Activated B cell treated with CpG ODN at 0.5 μM for 24 hours (primary cell): ENCODE data around the gene SHPK. TPM values are rescaled to one million over a fixed set of nuclear protein-coding genes. Genes with fewer than 3 reads are reported as not detected.

ENCODE experiments used
- ATAC-seq: fragments of 200-7000 bp; cut with Tn5 transposase; one replicate; pipeline ENCODE4 v1.10.0; 2021; ENCODE audit warnings: low read depth, mild to moderate bottlenecking, moderate library complexity
- CTCF ChIA-PET: fragments of 350-600 bp; sonication (Branson Sonifier 250); formaldehyde crosslinking; loops from one replicate; lab custom pipeline; 2021; ENCODE audit warnings: antibody characterized with exemption; lab: Charles Lee
- POLR2A ChIA-PET: fragments of 350-600 bp; sonication (Branson Sonifier 250); formaldehyde crosslinking; loops from one replicate; lab custom pipeline; 2021; ENCODE audit warnings: antibody characterized with exemption; lab: Charles Lee
- DNase-seq: peaks from one replicate; pipeline ENCODE4 v3.0.0; 2022
- H3K27ac Mint-ChIP-seq: one replicate; pipeline ENCODE4 v1.8.0; 2020; ENCODE audit warnings: mixed read lengths
- H3K27me3 Mint-ChIP-seq: one replicate; pipeline ENCODE4 v1.8.0; 2021; ENCODE audit warnings: mixed read lengths
- H3K36me3 Mint-ChIP-seq: one replicate; pipeline ENCODE4 v1.8.0; 2021; ENCODE audit warnings: low read depth, mixed read lengths
- H3K4me1 Mint-ChIP-seq: one replicate; pipeline ENCODE4 v1.8.0; 2021; ENCODE audit warnings: mixed read lengths
- H3K4me3 Mint-ChIP-seq: one replicate; pipeline ENCODE4 v1.8.0; 2020; ENCODE audit warnings: mild to moderate bottlenecking, mixed read lengths
- H3K9me3 Mint-ChIP-seq: one replicate; pipeline ENCODE4 v1.8.0; 2020; ENCODE audit warnings: mixed read lengths
- intact Hi-C: fragments of 100-400 bp; cut with micrococcal nuclease; formaldehyde crosslinking; loops from one replicate; pipeline ENCODE4 v1.15.1; 2024
- total RNA-seq: library from RNA; stranded (reverse); gene quantifications from 2 replicates; pipeline ENCODE4 v1.2.3, GENCODE V29; 2022
- TF ChIP-seq, protein P1 (sequence below): fragments of 200-600 bp; IDR thresholded peaks from one replicate; pipeline ENCODE4 v1.8.0; 2022; ENCODE audit warnings: antibody characterized with exemption, mild to moderate bottlenecking

SHPK gene
- total RNA-seq, 1 donor from 2014 or later: 9.5 TPM

DNA sequence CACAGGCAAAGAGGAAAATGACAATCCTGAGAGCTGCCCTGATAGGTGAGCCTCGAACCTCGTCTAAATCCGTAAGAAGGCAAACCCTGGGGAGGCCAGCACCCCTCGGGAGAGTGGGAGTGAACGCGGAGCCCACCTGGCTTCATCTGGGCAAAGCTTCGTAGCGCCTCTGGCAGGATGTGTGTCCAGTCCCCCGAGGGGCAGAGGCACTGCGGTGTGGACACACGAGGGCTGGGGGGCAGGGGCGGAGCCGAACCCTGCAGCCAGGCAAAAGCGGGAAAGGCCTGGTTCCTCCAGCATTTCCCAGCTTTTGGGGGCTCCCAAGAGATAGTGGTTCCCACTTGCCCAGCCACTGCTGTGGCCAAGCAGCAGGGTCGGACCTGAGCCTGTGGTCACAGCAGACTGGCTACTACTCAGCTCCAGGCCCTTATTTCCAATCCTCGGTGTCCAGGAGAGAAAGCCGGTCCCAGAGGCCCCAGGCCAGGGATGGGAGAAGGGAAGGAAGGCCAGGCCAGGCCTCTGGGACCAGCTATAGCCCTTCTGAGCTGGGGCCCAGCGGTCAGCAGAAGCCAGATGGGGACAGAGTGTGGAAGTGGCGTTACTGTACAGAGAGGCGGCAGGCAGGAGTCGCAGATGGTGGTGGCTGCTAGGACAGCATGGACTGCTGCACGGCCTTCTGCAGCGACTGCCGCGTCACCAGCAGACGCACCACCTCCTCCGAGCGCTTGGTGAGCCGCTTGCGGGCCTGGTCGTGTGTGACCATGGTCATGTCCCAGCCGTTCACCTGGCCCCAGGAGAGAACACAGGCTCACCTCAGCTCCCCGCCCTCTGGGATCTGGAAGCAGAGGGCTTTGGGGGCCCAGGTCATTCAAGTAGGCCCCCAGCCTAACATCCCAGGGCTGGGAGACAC, 27.3 kb upstream of the SHPK start:
- H3K9me3 Mint-ChIP-seq: no peaks in the 10 kb centered on the region
- no peak for DNase-seq
- ChIA-PET POLR2A (no interaction called here), CTCF (no interaction called here)
- peaks cover 13% of the 10 kb centered on the region for H3K4me1 Mint-ChIP-seq
- no peaks in the 10 kb centered on the region for H3K27me3 Mint-ChIP-seq
- peaks cover 5% of the 10 kb centered on the region for H3K36me3 Mint-ChIP-seq
- intact Hi-C loops: no loop called here
- TF ChIP-seq, protein P1, sequence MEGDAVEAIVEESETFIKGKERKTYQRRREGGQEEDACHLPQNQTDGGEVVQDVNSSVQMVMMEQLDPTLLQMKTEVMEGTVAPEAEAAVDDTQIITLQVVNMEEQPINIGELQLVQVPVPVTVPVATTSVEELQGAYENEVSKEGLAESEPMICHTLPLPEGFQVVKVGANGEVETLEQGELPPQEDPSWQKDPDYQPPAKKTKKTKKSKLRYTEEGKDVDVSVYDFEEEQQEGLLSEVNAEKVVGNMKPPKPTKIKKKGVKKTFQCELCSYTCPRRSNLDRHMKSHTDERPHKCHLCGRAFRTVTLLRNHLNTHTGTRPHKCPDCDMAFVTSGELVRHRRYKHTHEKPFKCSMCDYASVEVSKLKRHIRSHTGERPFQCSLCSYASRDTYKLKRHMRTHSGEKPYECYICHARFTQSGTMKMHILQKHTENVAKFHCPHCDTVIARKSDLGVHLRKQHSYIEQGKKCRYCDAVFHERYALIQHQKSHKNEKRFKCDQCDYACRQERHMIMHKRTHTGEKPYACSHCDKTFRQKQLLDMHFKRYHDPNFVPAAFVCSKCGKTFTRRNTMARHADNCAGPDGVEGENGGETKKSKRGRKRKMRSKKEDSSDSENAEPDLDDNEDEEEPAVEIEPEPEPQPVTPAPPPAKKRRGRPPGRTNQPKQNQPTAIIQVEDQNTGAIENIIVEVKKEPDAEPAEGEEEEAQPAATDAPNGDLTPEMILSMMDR: no peak
- no peak overlapping the region for H3K27ac Mint-ChIP-seq
- ATAC-seq: no peak
- no peak overlapping the region for H3K4me3 Mint-ChIP-seq

- H3K36me3 Mint-ChIP-seq: peaks cover 14% of the 10 kb centered on the region
- no peaks in the 10 kb centered on the region for H3K27me3 Mint-ChIP-seq
- no peak overlapping the region for H3K4me3 Mint-ChIP-seq
- CTCF ChIA-PET: no interaction called here
- POLR2A ChIA-PET: no interaction called here
- DNase-seq: no peak
- no peaks in the 10 kb centered on the region for H3K9me3 Mint-ChIP-seq
- intact Hi-C loops: no loop called here
- TF ChIP-seq, protein P1: no peak
- H3K4me1 Mint-ChIP-seq: peaks cover 3% of the 10 kb centered on the region
- no peak for ATAC-seq
- H3K27ac Mint-ChIP-seq: no peak overlapping the region
These were observed 24.4 kb upstream of the SHPK start for GRCh38 chr17:3660311-3660891.

DNA sequence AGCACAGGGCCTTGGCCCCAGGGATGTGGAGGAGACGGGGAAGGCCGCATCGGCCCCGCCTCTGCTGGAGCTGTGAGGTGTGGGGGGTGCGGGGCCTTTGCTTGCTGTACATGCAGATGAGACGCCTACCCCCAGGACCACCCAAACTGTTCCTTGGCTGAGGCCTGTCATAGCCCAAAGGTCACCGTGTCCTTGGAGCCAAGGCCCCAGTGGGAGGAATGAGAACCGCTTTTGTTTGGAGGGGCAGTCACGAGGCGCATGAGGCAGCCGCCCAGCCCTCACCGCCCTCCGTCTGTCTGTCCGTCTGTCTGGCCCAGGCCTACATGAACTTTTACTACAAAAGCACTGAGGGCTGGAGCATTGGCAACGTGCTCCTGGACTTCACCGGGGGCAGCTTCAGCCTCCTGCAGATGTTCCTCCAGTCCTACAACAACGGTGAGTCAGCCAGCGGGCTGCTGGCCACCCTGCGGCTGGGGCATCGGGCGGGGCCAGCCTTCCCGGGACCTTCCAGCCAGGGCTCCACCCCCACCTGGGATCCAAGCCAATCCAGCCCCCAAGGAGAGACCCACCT, 23.6 kb upstream of the SHPK start:
- CTCF ChIA-PET: no interaction called here
- TF ChIP-seq, protein P1: no peak
- ATAC-seq (no peak), DNase-seq (no peak)
- H3K27ac Mint-ChIP-seq: no peak overlapping the region
- H3K9me3 Mint-ChIP-seq: no peaks in the 10 kb centered on the region
- peaks cover 14% of the 10 kb centered on the region for H3K36me3 Mint-ChIP-seq
- H3K4me1 Mint-ChIP-seq: peaks cover 3% of the 10 kb centered on the region
- H3K4me3 Mint-ChIP-seq: no peak overlapping the region
- no peaks in the 10 kb centered on the region for H3K27me3 Mint-ChIP-seq
- intact Hi-C loops: no loop called here
- POLR2A ChIA-PET: no interaction called here

DNA sequence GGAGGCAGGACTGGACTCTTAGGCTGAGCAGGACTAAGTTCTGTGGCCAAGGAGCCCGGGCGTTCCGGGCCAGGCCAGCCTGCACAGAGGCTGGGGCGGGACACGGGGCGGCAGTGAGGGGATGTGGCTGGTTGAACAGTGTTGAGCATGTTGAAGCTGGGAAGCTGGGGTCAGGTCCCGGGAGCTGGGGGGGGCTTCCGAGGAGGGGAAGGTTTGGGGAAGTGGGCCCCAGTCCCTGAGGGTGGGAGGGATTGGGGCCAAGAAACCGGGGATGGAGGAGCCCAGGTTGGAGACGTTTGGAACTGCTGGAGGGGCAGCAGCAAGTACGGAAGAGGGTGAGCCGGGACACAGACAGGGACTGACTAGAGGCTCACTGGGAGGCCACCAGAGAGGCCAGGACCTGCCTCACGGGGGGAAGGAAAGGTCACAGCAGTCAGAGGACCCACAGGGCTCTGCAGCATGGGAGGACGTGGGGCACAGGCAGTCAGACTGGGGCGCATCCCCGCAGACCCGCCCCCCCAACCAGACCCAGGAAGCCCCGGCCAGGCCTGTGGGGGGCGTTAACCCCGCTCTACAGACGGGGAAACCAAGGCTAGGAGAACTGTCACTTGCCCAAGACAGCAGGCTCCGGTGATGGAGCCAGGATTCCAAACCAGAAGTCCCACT, 22.9 kb upstream of the SHPK start:
- no peak for DNase-seq
- no peak overlapping the region for H3K27ac Mint-ChIP-seq
- TF ChIP-seq, protein P1: no peak
- no peaks in the 10 kb centered on the region for H3K27me3 Mint-ChIP-seq
- H3K4me3 Mint-ChIP-seq: no peak overlapping the region
- intact Hi-C loops: no loop called here
- POLR2A ChIA-PET: interaction anchor here (0.7 kb wide), 1 partner anchor 16 kb away, joined by 7 read pairs; no protein-coding TSS in a partner anchor
- CTCF ChIA-PET: no interaction called here
- ATAC-seq: no peak
- peaks cover 10% of the 10 kb centered on the region for H3K36me3 Mint-ChIP-seq
- peaks cover 3% of the 10 kb centered on the region for H3K4me1 Mint-ChIP-seq
- H3K9me3 Mint-ChIP-seq: no peaks in the 10 kb centered on the region
